DMS53 treated with DMSO at 0.1 percent for 48 hours (cell line): ENCODE measurements around the gene ST8SIA5.

Experiments used
- DNase-seq: peaks from one replicate; lab custom pipeline; 2025; ENCODE audit not compliant: unreplicated experiment; lab: John Stamatoyannopoulos, UW

ST8SIA5 gene

DNA sequence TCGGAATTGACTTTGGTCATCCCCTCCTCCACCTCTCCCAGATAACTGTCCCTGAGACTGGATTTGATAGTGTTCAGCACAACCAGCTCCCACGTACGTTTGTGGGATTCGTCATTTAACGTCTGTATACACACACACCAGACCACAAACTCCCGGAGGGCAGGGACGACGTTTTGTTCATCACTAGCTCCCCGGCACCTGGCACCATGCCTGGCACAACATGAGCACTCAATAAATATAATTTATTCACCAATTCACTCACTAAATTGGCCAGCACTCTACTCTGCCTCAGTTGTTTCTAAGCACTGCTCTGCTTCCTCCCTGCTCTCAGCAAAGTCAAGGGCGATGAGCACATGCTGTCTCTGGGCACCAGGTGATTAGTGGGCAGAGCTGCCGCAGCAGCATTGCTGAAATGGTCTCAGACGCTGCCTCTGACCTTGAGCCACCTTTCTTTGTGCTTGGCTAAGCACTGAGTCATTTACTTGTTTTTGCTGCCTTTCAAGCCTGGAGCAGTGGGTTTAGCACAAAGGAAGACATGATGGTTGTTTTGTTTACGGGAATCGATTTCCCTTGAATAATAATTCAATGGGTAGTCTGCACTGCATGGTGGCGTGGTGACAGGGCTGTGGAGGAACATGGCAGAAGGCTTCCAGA, 80.5 kb downstream of the ST8SIA5 start:
- no peak for DNase-seq

DNA sequence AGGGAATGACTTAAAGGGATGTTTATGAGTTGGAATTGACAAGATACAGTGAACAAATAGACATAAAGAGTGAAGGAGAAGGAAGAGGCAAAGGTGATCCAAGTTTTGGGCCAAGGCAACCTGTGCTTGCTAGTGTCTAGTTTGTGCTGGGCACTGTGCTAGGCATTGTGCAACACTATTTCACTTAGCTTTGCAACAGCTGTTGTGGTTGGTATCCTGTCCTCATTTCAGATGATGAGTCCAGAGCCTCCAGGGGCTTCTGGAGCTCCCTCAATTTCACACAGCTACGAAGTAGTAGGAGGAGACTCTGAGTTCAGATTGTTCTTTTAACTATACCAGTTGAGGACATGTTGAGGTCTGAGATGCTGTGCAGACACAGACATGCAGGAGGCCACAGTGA, 81.7 kb downstream of the ST8SIA5 start:
- no peak for DNase-seq

DNA sequence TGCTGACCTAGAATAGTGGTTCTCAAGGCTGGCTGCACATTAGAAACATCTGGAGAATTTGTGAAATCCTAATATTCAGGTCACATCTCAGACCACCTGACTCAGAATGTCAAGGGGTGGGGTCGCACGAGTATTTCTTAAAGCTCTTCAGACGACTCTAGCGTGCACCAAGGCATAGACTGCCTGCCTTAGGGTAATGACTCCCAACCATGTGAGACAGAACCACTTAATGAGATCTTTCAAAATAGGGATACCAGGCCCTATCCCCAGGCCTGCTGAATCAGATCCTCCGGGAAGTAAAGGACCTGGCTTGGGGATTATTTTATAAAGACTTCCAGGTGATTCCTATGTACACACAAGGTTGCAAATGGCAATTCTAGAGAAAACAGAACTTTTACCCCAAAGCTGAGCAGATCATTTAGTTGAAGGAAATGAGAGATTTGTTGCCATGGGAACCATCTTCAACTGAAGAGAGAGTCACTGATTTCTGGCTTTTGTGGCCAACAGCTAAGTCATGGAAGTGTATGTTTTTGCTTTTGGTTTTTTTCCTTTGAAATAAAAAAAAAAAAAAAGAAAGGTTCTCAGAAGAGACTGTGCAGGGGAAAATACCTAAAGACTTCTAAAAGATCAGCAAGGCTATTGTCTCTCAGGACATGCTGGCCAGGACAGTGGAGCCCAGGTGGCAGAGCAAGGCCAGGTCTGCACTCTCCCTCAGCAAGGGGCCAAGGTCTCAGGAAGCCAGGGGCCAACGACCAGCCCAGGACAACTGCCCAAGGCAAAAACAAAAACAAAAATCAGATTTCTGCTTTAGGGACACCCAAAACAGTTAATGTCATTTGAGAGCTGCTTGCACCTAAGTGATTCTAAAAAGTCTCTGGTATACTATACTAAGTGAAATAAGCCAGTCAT, 84.5 kb downstream of the ST8SIA5 start:
- no peak for DNase-seq

DNA sequence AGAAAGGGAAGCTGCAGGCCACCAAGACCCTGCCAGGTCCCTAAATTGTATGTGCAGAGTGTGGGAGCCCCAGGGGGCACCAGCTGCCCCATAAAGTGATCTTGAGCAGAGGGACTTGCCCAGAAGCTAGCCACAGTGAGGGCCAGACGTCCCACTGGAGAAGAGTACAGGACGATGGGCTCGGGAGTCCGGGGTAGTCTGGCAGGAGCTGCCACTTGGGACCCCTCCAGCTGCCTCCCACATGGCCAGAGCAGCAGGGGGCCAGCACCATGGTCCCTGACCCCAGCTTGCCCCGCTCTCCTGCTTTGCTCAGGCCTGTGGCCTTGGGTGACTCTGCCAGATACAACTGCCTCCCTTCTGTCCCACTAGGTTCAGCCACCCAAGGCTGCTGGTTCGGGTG, 88.2 kb downstream of the ST8SIA5 start:
- no peak for DNase-seq

DNA sequence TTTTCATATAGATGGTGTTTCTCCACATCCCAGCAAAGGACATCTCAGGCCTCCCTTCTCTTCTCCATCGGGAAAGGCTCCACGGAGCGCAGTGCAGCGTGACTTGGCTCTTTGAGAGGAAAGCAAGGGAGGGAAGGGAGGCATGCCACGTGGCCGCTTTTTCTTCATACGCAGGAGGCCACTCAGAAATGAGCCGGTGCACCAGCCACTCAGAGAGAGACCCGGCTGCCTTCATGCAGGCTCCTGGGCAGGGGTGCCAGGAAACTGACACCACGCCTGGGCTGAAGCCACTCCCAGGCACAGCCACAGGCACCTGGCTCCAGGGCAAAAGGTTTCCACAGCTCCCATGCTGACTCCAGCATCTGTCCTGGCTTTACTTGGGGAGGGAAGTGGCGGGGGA, 88.7 kb downstream of the ST8SIA5 start:
- DNase-seq = no peak

DNA sequence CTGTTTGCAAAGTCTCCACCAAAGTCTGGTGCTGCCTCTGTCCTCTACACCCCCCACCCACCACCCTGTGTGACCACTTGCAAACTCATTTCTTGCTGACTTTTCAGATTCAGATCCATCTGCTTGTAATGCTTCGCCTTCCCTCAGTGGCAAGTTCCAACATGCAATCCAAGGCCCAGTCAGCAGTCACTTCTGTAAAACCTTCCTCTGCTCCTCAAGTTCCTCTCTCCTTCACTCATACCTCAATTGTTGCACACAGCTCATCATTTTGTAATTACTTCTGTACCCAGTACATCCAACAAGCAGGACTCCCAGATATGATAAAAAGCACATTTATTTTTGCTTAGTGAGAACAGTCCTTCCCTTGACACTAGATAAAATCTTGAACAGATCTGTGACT, 93.3 kb downstream of the ST8SIA5 start:
- no peak for DNase-seq

DNA sequence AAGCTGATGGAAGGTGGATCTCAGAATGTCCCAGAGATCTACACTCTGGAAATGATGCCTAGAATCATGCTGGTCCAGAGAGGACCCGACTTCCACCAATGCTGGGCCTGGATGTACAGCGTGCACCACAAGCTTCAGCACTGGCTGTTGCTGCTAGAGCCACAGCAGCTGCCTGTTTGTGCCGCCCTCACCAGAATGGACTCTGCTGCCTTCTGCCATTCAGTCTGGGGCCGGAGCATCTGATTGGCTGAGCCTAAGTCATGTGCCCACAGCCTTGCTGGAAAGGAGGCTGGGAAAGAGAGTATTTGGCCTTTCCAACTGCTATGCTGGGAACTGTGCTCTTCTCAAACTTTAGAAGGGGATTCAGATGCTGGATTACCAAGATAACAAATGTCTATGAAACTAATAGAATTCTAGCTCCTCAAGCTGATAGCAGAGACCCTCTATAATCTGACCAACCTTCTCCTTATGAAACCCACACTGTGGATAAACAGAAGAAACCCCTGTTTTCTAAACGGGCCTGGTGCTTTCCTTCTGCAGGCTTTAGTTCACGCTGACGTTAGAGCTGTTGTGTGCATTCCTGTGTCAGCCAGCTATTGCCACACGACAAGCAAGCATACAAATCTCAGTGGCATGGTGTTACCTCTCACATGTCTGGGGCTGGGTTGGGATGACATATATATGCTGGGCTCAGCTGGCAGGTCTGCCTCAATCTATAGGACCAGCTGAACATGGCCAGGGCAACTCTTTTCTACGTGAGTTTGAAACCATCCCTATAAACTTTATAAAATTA, 95.7 kb downstream of the ST8SIA5 start:
- DNase-seq = no peak

DNA sequence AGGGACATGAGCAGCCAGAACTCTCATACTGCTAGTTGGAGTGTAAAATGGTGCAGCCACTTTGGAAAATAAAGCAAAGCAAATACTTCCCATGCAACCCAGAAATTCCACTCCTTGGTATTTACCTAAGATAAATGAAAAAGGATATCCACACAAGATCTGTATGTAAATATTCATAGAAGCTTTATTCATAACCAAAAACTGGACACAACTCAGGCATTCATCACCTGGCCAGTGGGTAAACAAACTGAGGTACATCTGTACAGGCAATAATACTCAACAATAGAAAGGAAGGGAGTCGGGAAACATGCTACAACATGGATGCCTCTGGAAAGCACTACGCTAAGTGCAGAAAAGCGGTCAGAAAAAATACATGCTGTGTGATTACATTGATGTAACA, 97.4 kb downstream of the ST8SIA5 start:
- no peak for DNase-seq

DNA sequence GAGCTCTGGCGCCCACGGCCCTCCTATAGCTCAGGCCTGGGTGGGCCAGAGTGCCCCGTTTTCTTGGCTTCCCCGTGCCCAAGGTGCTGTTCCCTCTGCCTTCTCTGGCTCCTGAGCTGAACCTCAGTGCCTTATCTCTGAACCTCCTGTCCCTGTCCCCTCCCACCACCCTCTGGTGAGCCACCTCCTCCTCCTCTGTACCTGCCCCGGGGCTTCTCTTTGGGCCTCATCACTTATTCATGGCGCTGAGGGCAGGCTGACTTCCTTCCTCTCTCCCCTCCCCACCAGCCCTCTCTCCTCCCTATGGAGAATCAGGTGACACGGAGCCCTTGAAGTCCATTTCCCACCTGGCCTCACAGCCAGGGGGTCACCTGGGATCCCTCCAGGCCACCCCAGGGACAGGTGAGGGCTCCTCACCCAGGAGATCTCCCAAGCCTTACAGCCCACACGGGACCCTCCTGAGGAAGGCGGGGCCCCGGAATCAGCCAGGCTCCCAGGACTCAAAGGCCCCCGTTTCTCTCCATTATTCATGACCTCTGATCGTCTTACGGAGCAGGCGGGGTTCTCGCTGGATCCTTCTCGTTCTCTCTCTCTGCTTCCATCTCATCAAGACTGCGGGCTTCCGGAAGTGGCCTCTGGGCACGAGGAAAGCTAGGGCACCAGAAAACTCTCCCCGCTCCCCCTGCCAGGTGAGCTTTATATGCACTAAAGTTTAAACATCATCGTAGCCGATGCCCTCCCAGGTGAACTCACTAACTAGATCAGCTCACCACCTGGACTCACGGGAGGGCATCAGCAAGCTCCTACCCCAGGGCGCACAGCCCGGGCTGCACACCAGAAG, 99.5 kb downstream of the ST8SIA5 start, which contains the start of gene LOXHD1:
LOXHD1 (minus strand) TSS at position 106 of the 841 bp plus-strand sequence. CDS start 187 bp downstream, outside the sequence.
- DNase-seq = peak; percentile 31

DNA sequence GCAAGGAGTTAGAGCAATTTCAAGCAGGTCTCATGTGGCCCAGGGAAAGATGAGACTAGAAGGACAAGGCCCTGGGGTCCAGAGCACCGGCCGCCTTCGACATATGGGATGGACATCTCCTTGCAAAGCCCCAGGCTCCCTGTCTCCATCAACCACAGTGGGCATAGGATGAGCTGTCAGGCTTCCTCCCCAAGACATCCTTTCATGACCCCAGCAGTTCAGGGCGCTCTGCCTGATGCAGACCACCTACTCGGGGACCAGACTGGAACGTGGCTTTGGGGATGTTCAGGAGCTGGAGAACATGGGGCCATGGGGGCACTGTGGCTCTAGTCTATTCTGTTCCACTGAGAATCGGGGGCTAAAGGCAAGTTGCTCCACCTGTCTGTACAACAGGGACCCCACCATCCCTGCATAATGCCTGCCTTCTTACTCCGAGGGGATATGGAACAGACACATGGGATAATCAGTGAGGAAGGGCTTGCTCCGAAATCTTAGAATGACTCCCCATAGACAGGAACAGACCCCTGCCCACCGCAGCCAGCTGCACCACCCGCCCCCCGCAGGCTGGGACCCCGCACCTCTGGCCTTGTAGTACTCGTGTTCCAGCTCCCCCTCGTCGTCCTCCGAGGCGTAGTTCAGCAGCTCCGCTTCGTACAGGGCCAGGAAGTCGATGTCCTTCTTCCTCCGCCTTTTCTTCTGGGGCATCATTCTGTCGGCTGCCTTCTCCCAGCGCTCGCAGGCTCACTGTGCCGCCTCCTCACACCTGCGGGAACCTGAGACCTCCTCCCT, 100.3 kb downstream of the ST8SIA5 start:
- DNase-seq = no peak

DNA sequence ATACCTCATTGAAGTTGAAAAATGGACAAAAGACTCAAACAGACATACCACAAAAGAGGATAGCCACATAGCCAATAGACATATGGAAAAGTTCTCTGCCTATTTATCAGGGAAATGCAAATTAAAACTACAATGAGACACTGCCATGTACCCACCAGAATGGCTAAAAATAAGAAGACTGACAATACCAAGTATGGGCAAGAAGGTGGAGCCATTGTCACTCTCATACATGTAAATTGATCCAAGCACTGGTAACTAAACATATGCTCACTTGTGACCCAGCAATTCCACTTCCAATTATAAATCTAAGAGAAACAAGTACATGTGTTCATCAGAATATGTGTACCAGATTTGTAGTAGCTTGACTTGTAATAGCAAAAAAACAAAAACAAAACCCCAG, 104.5 kb downstream of the ST8SIA5 start:
- DNase-seq = no peak

DNA sequence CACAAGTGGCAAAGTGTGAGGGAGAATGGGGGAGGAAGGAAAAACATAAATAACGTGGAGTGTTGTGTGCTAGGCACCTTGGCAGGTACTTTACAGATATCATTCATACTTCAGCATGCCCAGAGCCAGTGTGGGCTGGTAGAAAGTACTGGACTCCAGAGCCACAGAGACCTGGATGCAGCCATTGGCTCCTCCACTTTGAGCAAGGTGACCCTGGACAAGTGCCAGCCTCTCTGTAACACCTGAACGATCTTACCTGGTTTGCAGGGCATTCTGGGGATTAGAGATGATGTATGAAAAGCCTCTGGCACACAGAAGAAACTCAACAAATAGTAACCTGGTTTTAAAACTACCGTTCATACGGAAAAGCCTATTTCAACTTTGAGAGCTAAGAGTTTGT, 106.2 kb downstream of the ST8SIA5 start:
- no peak for DNase-seq

DNA sequence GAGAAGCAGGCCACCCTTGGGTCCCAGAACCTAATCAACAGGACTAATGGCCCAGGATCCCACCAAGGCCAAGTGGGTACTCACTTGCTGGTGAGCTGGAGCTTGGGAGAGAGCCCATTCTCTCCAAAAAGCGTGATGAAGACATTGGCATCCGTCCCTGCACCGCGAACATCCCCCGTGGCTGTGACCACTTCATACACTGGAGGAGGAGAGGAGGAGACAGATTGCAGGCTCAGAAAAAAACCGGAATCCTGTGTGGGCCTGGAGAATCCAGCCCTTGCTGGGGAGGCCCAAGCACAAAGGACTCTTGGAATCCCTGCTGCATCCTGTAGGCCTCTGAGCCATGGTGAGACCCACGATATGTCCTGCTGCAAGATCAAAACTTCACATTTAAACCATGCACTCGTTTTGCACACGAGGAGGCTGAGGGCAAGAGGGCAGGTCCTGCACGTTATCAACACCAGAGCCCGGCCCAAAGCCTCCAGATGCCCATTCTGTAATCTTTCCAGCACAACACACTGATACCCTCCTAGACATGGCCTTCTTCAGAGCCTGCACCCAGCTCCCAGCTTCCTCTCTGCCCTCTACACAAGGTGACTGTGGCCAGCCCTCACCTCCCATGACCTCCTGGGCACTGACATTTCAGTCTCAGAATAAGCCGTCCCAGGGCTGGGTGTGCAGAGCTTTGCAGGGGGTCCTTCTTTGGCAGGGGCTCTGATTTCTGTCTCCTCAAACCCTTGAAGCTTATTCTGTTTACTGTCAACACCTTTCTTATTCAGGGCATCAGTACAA, 107.6 kb downstream of the ST8SIA5 start:
- DNase-seq = no peak

DNA sequence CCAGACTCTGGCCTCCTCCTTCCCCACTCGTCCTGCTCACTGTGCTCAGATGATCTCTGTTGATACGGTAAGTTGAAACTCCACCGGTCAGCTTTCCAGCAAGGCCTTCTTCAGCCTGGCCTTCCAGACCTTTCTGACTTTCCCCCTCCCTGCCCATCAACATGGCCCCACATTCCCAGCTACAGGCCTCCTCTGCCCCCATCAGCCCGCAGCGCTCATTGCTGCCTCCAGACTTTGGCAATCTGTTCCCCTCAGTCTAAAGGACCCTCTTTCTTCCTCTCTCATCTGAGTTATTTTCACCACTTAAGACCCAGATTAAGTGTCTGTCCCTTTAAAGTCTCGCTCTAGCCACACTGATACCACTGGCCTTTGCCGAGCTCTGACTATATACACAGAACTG, 110.4 kb downstream of the ST8SIA5 start:
- no peak for DNase-seq

DNA sequence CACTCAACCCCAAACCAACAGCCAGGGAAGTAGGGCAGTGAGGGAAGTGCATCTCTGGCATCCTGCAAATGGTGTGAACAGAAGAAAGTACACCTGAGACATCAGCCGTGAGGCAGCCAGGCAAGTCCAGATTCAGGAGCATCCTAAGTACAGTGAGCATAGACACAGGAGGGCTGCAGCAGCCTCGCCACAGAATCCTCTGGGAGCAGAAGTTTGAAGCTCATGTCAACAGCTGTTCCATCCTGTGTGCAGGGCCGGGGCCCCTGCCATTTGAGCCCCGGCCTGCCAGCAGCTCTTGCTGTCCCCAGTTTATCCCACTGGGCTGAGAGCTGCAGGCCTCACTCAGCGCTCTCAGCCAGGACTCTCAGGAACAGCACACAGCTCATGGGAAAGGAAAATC, 114.3 kb downstream of the ST8SIA5 start:
- no peak for DNase-seq

DNA sequence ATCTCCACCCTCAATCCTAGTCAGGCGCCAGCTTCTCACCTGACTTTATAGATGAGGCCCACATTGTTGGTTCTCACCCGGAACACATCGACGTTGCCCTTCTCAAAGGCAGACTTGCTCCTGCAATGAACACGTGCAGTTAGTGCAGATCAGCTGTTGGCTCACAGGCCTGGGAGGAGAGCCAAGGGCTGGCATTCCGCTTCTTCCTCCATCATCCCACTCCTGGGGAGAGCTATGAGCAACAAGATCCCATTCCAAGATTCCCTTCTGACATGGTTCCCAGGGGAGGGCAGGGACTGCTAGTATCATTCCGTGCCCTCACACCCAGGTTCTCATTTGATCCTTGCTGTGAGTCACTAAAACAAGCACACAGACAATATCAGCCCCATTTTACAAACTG, 114.9 kb downstream of the ST8SIA5 start:
- DNase-seq = no peak

DNA sequence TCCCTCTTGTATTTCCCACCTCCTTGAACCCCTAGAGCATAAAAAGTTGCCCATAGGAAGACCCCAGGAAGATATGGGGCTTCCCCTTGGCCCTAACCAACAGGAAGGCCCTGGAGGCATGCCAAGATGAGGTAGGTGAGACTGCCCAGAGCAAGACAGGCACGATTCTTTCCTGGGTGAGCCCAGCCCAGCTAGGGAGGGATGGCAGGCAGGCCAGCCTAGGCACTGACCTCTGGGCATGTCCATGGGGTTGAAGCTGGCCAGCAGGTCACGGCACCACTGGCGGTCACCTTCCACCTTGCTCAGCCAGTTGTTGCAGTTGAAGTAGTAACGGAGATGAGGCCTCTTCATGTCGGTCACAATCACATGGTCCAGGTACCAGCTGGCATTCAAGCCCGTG, 117.5 kb downstream of the ST8SIA5 start:
- DNase-seq = no peak

DNA sequence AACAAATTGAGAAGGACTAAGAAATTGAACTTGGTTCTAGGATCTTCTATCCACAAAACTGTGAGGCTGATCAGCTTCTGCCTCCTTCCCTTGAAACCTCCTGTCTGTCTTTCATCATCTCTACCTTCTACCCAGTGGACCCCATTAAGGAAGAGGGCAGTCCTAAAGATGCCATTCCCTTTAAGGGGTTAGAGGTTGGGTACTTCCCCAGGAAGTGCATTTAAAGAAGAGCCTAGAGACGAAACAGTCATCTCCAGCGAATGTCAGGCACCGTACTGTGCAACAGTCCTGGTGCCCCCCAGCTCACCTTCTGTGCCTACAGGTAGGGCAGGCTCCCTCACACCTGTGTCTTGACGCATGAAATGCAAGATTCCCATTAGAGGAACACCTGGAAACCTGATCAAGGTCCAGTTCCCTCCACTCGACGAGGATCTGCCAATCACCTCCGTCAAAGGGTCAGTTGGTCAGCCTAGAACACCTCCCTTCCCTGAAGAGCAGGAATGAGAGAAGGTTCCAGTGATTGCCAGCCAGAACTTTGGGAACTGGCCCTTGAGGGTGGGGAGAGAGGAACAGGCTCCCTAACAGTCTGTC, 120.7 kb downstream of the ST8SIA5 start:
- no peak for DNase-seq
